Measurements from ENCODE around the gene RAB37.

Gene RAB37

GRCh38 chr17:74768763-74769114 is 31.7 kb downstream of the RAB37 start:
- no peak for DNase-seq (ENCODE audit: low read depth in 1 of 2, low spot score in 1 of 2)
- H3K4me3 ChIP-seq (replicated peaks; ENCODE audit: insufficient read depth, low read length): no peak overlapping the region
- TF ChIP-seq GABPA (IDR thresholded peaks at IDR 0.05; ENCODE audit: low read depth): no peak
- TF ChIP-seq POLR2AphosphoS5 (IDR thresholded peaks at IDR 0.05; ENCODE audit: low read depth): peak; percentile 52
- no peak for TF ChIP-seq SPI1 (IDR thresholded peaks at IDR 0.05; ENCODE audit: borderline replicate concordance, low read depth)
- no peak overlapping the region for H3K27ac ChIP-seq (replicated peaks)
- no peaks in the 10 kb centered on the region for H3K27me3 ChIP-seq (ENCODE audit: insufficient read depth, poor library complexity, severe bottlenecking)

GRCh38 chr17:74769266-74769855 is 32.3 kb downstream of the RAB37 start:
- Histone ChIP-seq H3K4me3 (replicated peaks; ENCODE audit: insufficient read depth, low read length) (no peak overlapping the region), H3K27me3 (ENCODE audit: insufficient read depth, poor library complexity, severe bottlenecking) (no peaks in the 10 kb centered on the region), H3K27ac (replicated peaks) (no peak overlapping the region)
- TF ChIP-seq SPI1 (IDR thresholded peaks at IDR 0.05; ENCODE audit: borderline replicate concordance, low read depth) (no peak), GABPA (IDR thresholded peaks at IDR 0.05; ENCODE audit: low read depth) (no peak), POLR2AphosphoS5 (IDR thresholded peaks at IDR 0.05; ENCODE audit: low read depth) (no peak; the same call in 1 of the 2 replicates)
- TF ChIP-seq, protein P1, sequence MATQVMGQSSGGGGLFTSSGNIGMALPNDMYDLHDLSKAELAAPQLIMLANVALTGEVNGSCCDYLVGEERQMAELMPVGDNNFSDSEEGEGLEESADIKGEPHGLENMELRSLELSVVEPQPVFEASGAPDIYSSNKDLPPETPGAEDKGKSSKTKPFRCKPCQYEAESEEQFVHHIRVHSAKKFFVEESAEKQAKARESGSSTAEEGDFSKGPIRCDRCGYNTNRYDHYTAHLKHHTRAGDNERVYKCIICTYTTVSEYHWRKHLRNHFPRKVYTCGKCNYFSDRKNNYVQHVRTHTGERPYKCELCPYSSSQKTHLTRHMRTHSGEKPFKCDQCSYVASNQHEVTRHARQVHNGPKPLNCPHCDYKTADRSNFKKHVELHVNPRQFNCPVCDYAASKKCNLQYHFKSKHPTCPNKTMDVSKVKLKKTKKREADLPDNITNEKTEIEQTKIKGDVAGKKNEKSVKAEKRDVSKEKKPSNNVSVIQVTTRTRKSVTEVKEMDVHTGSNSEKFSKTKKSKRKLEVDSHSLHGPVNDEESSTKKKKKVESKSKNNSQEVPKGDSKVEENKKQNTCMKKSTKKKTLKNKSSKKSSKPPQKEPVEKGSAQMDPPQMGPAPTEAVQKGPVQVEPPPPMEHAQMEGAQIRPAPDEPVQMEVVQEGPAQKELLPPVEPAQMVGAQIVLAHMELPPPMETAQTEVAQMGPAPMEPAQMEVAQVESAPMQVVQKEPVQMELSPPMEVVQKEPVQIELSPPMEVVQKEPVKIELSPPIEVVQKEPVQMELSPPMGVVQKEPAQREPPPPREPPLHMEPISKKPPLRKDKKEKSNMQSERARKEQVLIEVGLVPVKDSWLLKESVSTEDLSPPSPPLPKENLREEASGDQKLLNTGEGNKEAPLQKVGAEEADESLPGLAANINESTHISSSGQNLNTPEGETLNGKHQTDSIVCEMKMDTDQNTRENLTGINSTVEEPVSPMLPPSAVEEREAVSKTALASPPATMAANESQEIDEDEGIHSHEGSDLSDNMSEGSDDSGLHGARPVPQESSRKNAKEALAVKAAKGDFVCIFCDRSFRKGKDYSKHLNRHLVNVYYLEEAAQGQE (IDR thresholded peaks at IDR 0.05; ENCODE audit: insufficient replicate concordance, low read depth): no peak
- TF ChIP-seq, protein P2, sequence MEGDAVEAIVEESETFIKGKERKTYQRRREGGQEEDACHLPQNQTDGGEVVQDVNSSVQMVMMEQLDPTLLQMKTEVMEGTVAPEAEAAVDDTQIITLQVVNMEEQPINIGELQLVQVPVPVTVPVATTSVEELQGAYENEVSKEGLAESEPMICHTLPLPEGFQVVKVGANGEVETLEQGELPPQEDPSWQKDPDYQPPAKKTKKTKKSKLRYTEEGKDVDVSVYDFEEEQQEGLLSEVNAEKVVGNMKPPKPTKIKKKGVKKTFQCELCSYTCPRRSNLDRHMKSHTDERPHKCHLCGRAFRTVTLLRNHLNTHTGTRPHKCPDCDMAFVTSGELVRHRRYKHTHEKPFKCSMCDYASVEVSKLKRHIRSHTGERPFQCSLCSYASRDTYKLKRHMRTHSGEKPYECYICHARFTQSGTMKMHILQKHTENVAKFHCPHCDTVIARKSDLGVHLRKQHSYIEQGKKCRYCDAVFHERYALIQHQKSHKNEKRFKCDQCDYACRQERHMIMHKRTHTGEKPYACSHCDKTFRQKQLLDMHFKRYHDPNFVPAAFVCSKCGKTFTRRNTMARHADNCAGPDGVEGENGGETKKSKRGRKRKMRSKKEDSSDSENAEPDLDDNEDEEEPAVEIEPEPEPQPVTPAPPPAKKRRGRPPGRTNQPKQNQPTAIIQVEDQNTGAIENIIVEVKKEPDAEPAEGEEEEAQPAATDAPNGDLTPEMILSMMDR (IDR thresholded peaks at IDR 0.05; ENCODE audit: insufficient read depth, low read length): no peak
- no peak for DNase-seq (ENCODE audit: low read depth in 1 of 2, low spot score in 1 of 2)

DNA sequence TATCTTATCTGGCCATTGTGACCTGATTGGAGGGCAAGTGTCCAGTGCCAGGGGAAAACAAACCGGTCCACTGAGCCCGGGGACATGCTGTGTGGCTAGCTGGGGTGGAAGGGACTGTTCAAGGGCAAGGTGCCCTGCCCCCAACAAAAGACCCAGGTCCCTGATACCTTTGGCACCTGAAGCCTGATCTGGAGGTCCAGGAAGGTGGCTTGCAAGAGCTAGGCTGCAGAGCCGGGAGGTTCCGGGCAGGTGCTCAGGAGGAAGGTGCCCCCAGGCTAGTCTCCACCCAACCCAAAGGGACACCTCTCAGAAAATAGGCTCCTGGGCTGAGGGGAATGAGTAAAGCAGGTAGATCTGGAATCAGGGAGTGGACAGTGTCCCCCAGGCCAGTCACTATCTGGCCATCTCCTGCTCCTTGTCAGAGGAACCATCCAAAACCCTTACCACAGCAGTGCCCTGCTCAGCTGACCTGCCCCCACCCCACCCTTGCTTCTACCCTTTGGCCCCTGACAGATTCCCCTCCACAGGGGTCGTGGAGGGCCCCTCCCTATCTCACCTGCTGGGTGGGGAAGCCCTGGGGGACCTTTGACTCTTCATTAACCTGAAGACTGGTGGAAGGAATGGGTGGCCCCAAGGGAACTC is 32.9 kb downstream of the RAB37 start:
- Histone ChIP-seq H3K27me3 (ENCODE audit: insufficient read depth, poor library complexity, severe bottlenecking) (no peaks in the 10 kb centered on the region), H3K4me3 (replicated peaks; ENCODE audit: insufficient read depth, low read length) (no peak overlapping the region), H3K27ac (replicated peaks) (no peak overlapping the region)
- TF ChIP-seq, protein P2 (IDR thresholded peaks at IDR 0.05; ENCODE audit: insufficient read depth, low read length): no peak
- TF ChIP-seq, protein P1 (IDR thresholded peaks at IDR 0.05; ENCODE audit: insufficient replicate concordance, low read depth): no peak
- TF ChIP-seq GABPA (IDR thresholded peaks at IDR 0.05; ENCODE audit: low read depth) (no peak), POLR2AphosphoS5 (IDR thresholded peaks at IDR 0.05; ENCODE audit: low read depth) (no peak)
- no peak for DNase-seq (ENCODE audit: low read depth in 1 of 2, low spot score in 1 of 2)

DNA sequence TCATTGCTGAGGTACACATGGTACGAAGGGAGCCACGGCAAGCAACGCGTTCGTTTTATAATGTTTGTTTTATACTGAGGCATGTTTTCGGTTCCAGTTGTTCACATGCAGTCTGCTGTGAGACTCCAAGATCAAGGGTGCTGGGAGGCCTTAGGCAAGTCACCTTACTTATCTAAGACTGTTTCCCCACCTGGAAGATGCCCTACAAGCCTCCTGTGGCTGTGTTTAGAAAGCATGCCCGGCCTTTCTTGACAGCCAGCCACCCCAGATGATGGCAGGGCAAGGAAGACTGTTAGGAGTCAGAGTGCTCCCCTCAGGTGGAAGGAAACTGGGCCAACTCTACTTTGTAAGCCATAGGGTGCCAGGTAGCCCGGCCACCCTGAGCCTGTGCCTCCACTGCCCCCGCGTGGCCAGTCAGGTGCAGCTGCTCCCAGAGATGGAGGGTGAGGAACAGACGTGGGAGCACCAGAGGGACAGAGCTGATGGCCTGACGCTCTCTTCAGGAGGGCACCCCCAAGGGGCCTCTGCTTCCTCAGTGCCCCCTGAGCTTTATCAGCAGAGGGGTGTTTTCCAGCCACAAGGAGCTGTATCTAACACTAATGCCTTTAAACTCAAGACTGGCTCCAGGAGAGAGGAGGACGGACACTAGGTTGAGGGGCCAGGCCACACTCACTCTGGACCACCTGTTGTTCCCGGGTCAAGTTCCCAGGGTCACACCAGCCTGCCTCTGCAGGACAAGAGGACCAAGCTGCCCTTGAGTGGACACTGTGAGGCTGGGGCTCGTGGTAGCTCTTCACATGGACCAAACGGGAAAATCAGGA is 33.7 kb downstream of the RAB37 start:
- TF ChIP-seq, protein P2 (IDR thresholded peaks at IDR 0.05; ENCODE audit: insufficient read depth, low read length): peak; percentile 84
- TF ChIP-seq POLR2AphosphoS5 (IDR thresholded peaks at IDR 0.05; ENCODE audit: low read depth) (peak; percentile 67), SPI1 (IDR thresholded peaks at IDR 0.05; ENCODE audit: borderline replicate concordance, low read depth) (no peak)
- Histone ChIP-seq H3K4me3 (replicated peaks; ENCODE audit: insufficient read depth, low read length) (no peak overlapping the region), H3K27me3 (ENCODE audit: insufficient read depth, poor library complexity, severe bottlenecking) (no peaks in the 10 kb centered on the region), H3K27ac (replicated peaks) (no peak overlapping the region)
- peak in 1 of 2 experiments; percentile 75 for DNase-seq (ENCODE audit: low read depth in 1 of 2, low spot score in 1 of 2)

Data from HL-60 (cell line).